Measurements from ENCODE around the gene CCDC15. TPM values are rescaled to one million over a fixed set of nuclear protein-coding genes. Genes with fewer than 3 reads are reported as not detected.

Gene CCDC15
- total and polyA plus RNA-seq, 4 donors: 2.6 to 4.6 (median 3.7) TPM

DNA sequence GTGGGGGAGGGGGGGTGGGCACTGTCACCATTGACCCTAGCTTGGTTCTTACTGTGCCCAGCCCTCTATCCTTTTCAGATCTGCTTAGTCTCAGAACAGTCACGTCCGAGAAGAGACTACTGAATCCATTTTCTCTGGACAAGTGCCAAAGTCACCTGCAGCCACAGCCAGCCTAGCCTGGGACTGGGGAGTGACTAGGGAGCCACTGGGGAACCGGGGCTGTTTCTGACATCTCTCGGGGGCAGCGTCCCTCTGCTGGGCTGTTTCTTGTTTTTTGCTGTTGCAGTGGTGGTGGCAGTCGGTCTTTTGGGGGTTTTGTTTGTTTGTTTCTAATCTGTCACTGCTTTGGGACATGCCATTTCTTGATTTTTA, 117.8 kb downstream of the CCDC15 start:
- no peak for DNase-seq (ENCODE audit: low read depth in 4 of 6, low spot score in 6 of 6)
- 61% methylated on average over 3 of the region's 6 CpGs for WGBS (ENCODE audit: insufficient coverage)
- Histone ChIP-seq H3K27ac (ENCODE audit: low read depth, low read length) (no peak overlapping the region), H3K4me3 (ENCODE audit: low read depth, low read length) (no peak overlapping the region), H3K36me3 (ENCODE audit: control insufficient read depth, insufficient read depth, low read length) (no peaks in the 10 kb centered on the region), H3K4me1 (ENCODE audit: control insufficient read depth, insufficient read depth, low read length) (peaks cover 18% of the 10 kb centered on the region), H3K27me3 (ENCODE audit: control insufficient read depth, insufficient read depth, low read length) (no peaks in the 10 kb centered on the region), H3K9me3 (ENCODE audit: control insufficient read depth, insufficient read depth, low read length) (no peaks in the 10 kb centered on the region)

DNA sequence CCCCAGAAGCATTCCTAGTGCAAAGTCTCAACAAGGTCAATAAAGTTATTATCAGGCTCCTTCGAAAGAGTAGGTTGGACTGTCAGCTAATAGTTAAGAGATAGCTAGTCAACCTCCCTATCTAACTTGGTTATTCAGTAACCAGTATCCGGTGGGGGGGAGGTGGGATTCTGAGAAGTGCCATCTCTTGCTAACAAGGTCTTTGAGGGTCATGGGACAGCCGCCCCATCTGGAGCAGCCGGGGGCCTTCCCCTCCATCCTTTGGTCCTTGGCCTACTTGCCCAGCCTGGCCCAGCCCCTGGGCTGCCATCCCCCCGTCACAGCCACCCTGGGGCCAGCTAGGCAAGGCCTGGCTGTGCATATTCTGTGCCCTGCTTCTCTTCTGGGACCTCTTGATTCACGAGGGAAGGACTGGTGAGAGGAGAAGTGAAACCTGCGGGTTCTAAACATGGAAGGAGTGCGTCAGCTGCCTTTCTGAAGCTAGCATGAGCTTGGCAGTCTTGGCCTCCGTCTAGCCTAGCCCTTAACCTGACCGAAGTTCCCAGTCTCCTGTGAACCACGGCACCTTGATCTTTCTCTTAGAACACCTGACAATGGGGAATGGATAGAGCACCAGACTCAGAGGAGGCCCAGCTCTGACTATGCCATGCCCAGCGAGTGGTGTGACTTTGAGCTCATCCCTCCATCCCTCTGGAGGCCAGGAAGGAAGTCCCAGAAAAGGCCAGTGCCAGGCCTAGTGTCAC, 118.4 kb downstream of the CCDC15 start:
- H3K27ac ChIP-seq (ENCODE audit: low read depth, low read length): no peak overlapping the region
- no peaks in the 10 kb centered on the region for H3K36me3 ChIP-seq (ENCODE audit: control insufficient read depth, insufficient read depth, low read length)
- WGBS (ENCODE audit: insufficient coverage): 82% methylated on average over 10 of the region's 12 CpGs
- H3K4me1 ChIP-seq (ENCODE audit: control insufficient read depth, insufficient read depth, low read length): peaks cover 18% of the 10 kb centered on the region
- no peaks in the 10 kb centered on the region for H3K27me3 ChIP-seq (ENCODE audit: control insufficient read depth, insufficient read depth, low read length)
- peak in 1 of 6 donors; percentile 11 for DNase-seq (ENCODE audit: low read depth in 4 of 6, low spot score in 6 of 6)
- H3K9me3 ChIP-seq (ENCODE audit: control insufficient read depth, insufficient read depth, low read length): no peaks in the 10 kb centered on the region
- H3K4me3 ChIP-seq (ENCODE audit: low read depth, low read length): no peak overlapping the region

DNA sequence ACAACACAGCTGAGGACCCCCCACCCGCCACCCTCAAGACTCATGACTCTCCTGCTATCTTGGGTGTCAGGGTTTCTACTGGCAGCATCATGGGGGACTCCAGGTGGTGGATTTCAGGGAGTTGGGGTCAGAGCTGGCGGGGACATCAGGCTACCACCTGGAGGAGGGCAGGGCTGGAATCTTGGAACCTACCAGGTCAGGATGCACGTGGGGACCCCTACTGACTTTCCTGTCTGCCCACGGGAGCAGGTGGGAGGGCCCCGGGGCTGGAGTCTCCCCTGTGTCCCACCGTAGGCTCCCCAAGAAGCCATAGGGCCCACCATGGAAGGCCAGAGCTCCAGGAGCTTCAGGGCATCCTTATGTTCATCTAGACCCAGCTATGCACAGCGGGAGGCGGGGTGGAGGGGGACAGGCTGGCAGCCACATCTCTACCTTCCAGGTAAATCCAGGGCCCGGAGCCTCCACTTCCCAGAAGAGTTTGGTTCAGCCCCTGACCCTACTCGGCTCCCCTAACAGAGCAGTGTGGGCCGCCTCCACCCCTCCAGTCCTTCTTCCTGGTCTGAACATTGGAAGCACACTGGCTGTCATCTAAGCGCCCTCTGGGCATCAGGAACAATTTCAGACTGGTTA, 119.1 kb downstream of the CCDC15 start:
- Histone ChIP-seq H3K4me1 (ENCODE audit: control insufficient read depth, insufficient read depth, low read length) (peaks cover 18% of the 10 kb centered on the region), H3K27me3 (ENCODE audit: control insufficient read depth, insufficient read depth, low read length) (no peaks in the 10 kb centered on the region), H3K27ac (ENCODE audit: low read depth, low read length) (no peak overlapping the region), H3K9me3 (ENCODE audit: control insufficient read depth, insufficient read depth, low read length) (no peaks in the 10 kb centered on the region), H3K4me3 (ENCODE audit: low read depth, low read length) (no peak overlapping the region), H3K36me3 (ENCODE audit: control insufficient read depth, insufficient read depth, low read length) (no peaks in the 10 kb centered on the region)
- no peak for DNase-seq (ENCODE audit: low read depth in 4 of 6, low spot score in 6 of 6)
- WGBS (ENCODE audit: insufficient coverage): 87% methylated on average over 11 of the region's 12 CpGs

DNA sequence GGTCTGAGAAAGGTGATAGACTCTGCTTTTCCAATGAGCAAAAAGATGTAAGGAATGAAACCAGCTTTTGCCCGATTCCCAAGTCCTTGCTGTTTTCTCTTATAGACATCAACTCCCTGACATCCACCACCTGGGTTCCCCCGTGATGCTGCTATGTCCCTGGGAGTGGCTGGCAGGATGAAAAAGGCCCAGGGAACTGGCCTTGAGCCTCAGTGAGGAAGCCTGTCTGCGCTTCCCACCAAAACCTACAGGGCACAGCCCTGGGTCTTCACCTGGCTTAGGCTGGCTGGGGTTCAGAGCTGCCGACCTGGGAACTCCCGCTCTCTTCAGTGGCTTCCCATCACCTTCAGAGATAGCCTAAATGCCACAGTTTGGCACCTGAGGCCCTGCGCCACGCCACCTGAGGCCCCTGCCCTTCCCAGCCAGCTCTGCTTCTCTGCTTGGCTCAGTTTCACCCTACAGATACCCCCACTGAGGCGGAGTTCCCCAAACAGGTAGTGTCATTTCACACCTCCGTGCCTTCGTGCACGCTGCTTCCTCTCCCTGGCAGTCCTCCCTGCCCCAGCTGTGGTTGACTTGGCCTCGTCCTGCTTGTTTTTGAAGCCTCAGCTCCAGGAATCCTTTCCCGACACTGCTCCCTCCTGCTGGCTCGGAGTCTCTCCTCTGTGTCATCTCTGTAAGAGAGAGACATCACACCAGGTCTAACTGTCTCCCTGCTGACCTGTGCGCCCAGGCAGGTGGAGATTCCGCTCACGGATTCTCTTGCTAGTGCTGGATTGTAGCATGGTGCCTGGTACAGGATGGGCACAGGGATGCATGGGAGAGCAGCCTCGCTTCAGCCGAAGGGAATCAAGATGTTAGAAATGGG, 119.8 kb downstream of the CCDC15 start:
- Histone ChIP-seq H3K27me3 (ENCODE audit: control insufficient read depth, insufficient read depth, low read length) (no peaks in the 10 kb centered on the region), H3K9me3 (ENCODE audit: control insufficient read depth, insufficient read depth, low read length) (no peaks in the 10 kb centered on the region), H3K36me3 (ENCODE audit: control insufficient read depth, insufficient read depth, low read length) (no peaks in the 10 kb centered on the region), H3K27ac (ENCODE audit: low read depth, low read length) (no peak overlapping the region), H3K4me1 (ENCODE audit: control insufficient read depth, insufficient read depth, low read length) (peaks cover 18% of the 10 kb centered on the region), H3K4me3 (ENCODE audit: low read depth, low read length) (no peak overlapping the region)
- 81% methylated on average over 19 of the region's 19 CpGs for WGBS (ENCODE audit: insufficient coverage)
- DNase-seq (ENCODE audit: low read depth in 4 of 6, low spot score in 6 of 6): no peak

DNA sequence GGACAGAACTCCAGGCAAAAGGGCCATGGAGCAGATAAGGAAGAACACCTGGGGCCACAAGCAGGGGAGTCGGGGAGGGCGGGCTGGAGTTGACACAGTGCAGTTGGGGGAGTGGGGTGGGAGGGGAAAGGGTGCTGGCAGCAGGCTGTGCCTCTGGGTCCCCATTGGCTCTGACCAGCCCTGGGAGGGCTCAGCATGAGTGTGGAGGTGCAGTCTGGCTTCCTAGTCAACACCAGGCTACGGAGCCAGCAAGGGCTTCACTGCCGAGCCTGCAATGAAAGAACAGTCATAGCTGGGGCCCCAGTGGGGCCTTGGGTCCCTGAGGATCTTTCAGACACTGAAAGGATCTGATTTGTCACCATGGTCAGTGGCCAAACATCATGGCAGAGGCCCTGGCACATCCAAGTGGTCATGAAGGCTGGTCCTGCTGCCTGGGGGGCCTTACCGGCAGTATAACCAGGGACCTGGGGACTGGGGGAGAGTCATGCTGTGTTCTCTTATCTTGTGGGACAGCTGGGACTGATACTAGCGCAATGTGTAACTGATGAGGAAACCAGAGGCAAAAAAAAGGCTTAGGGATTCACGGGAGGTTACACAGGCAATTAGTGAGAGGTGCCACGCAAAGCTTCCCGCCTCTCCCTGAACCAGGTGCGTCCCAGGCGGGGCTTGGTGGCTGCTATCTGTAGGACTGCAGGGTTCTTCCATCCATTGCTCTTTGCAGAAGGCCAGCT, 120.7 kb downstream of the CCDC15 start:
- no peaks in the 10 kb centered on the region for H3K36me3 ChIP-seq (ENCODE audit: control insufficient read depth, insufficient read depth, low read length)
- H3K4me3 ChIP-seq (ENCODE audit: low read depth, low read length): no peak overlapping the region
- WGBS (ENCODE audit: insufficient coverage): 86% methylated on average over 9 of the region's 11 CpGs
- no peak overlapping the region for H3K27ac ChIP-seq (ENCODE audit: low read depth, low read length)
- no peak for DNase-seq (ENCODE audit: low read depth in 4 of 6, low spot score in 6 of 6)
- no peaks in the 10 kb centered on the region for H3K27me3 ChIP-seq (ENCODE audit: control insufficient read depth, insufficient read depth, low read length)
- peaks cover 17% of the 10 kb centered on the region for H3K4me1 ChIP-seq (ENCODE audit: control insufficient read depth, insufficient read depth, low read length)
- H3K9me3 ChIP-seq (ENCODE audit: control insufficient read depth, insufficient read depth, low read length): no peaks in the 10 kb centered on the region

DNA sequence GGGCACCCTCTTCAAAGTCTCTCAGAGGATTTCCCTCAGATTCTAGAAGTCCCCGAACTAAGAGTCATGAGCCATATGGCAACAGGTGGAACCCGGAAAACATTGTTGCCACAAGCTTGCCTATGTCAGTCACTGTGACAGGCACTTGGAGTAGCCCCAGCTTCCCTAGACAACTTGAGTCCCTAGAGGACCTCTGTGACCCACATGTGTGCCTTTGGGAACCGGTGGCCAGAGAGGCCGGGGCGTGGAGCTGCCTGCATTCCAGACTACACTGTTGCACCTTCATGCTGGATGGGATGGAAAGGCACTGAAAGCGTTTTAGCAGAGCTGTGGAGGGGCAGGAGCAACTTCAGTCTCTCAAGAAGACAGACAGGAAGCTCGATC, 121.2 kb downstream of the CCDC15 start:
- DNase-seq (ENCODE audit: low read depth in 4 of 6, low spot score in 6 of 6): no peak
- peaks cover 13% of the 10 kb centered on the region for H3K4me1 ChIP-seq (ENCODE audit: control insufficient read depth, insufficient read depth, low read length)
- no peaks in the 10 kb centered on the region for H3K36me3 ChIP-seq (ENCODE audit: control insufficient read depth, insufficient read depth, low read length)
- no peaks in the 10 kb centered on the region for H3K9me3 ChIP-seq (ENCODE audit: control insufficient read depth, insufficient read depth, low read length)
- H3K27me3 ChIP-seq (ENCODE audit: control insufficient read depth, insufficient read depth, low read length): no peaks in the 10 kb centered on the region
- H3K4me3 ChIP-seq (ENCODE audit: low read depth, low read length): no peak overlapping the region
- 88% methylated on average over 7 of the region's 7 CpGs for WGBS (ENCODE audit: insufficient coverage)
- H3K27ac ChIP-seq (ENCODE audit: low read depth, low read length): no peak overlapping the region

DNA sequence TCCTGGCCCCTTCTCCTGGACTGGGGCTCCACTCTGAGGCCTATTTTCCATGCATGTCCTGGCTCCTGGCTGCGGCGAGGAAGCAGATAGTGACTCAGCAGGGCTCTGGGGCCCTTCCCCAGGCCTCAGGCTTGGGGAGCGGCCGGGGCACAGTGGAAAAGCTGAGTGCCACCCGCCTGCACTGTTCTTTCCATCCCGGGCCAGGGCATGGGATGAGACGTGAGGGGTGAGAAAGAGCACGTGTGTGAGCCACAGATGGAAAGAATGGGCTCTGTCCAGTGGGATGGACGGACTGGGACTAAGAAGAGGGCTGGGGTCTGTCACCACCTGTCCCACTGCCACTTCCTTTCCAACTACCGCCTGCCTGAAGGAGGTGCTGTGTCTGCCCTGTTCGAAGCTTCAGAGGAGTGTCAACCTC, 121.9 kb downstream of the CCDC15 start:
- Histone ChIP-seq H3K4me3 (ENCODE audit: low read depth, low read length) (no peak overlapping the region), H3K9me3 (ENCODE audit: control insufficient read depth, insufficient read depth, low read length) (no peaks in the 10 kb centered on the region), H3K36me3 (ENCODE audit: control insufficient read depth, insufficient read depth, low read length) (no peaks in the 10 kb centered on the region), H3K4me1 (ENCODE audit: control insufficient read depth, insufficient read depth, low read length) (peaks cover 10% of the 10 kb centered on the region), H3K27ac (ENCODE audit: low read depth, low read length) (no peak overlapping the region), H3K27me3 (ENCODE audit: control insufficient read depth, insufficient read depth, low read length) (no peaks in the 10 kb centered on the region)
- DNase-seq (ENCODE audit: low read depth in 4 of 6, low spot score in 6 of 6): no peak
- 72% methylated on average over 9 of the region's 11 CpGs for WGBS (ENCODE audit: insufficient coverage)

DNA sequence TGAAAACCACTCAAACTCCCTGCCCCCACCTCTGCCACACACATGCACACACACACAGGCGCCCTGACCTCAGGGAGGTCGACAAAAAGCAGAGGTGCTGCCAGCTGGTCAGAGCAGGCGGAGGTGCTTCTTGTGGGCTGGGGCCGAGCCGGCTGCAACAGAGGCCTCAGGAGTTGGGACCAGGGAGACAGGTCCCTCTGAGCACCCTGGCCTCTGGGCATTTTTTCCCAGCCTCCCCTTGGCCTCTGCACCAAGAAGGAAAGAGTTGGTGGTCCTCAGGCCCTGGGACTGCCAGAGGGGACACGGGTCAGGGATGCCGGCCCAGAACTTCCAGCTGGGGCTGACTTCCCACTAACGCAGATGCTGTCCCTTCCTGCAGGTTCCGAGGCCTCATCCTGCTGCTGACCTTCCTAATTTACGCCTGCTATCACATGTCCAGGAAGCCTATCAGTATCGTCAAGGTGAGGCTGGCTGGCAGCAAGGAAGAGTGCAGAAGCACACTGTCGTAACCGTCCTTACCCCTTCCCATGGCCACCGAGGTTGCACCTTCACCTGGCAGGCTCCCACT, 122.5 kb downstream of the CCDC15 start:
- Histone ChIP-seq H3K4me3 (ENCODE audit: low read depth, low read length) (no peak overlapping the region), H3K27me3 (ENCODE audit: control insufficient read depth, insufficient read depth, low read length) (no peaks in the 10 kb centered on the region), H3K27ac (ENCODE audit: low read depth, low read length) (no peak overlapping the region), H3K4me1 (ENCODE audit: control insufficient read depth, insufficient read depth, low read length) (peaks cover 5% of the 10 kb centered on the region), H3K9me3 (ENCODE audit: control insufficient read depth, insufficient read depth, low read length) (no peaks in the 10 kb centered on the region), H3K36me3 (ENCODE audit: control insufficient read depth, insufficient read depth, low read length) (no peaks in the 10 kb centered on the region)
- WGBS (ENCODE audit: insufficient coverage): 88% methylated on average over 14 of the region's 14 CpGs
- DNase-seq (ENCODE audit: low read depth in 4 of 6, low spot score in 6 of 6): no peak

DNA sequence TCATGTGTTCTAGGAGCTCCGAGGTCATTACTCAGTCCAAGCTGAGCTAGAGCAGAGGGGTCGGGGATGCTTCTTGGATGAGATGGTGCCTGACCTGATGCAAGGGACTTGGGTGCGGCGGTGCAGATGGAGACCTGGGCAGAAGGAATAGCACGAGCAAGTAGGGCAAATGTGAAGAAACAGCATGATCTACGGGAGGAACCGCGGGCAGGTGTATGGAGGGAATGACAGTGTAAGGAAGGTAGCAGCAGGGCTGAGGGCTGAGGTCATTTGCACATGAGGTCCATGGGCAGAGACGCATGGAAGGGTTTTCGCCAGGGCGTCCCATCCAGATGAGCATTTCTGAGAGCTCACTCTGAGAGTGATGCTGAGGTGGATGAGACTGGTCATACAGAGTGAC, 124.0 kb downstream of the CCDC15 start:
- no peak for DNase-seq (ENCODE audit: low read depth in 4 of 6, low spot score in 6 of 6)
- Histone ChIP-seq H3K4me1 (ENCODE audit: control insufficient read depth, insufficient read depth, low read length) (no peaks in the 10 kb centered on the region), H3K27ac (ENCODE audit: low read depth, low read length) (no peak overlapping the region), H3K4me3 (ENCODE audit: low read depth, low read length) (no peak overlapping the region), H3K9me3 (ENCODE audit: control insufficient read depth, insufficient read depth, low read length) (no peaks in the 10 kb centered on the region), H3K36me3 (ENCODE audit: control insufficient read depth, insufficient read depth, low read length) (no peaks in the 10 kb centered on the region), H3K27me3 (ENCODE audit: control insufficient read depth, insufficient read depth, low read length) (no peaks in the 10 kb centered on the region)
- WGBS (ENCODE audit: insufficient coverage): 96% methylated on average over 11 of the region's 11 CpGs

Data from spinal cord (tissue), 10 donors.